Activated CD4-positive, alpha-beta T cell treated with anti-CD3 and anti-CD28 coated beads, Interleukin-2, Interleukin-4, amounts not matched to agents 100 ng/mL and 50 ng/mL, durations not matched to agents 16 hours and 8 hours (primary cell): Measurements from ENCODE around the gene MID2.
"Not testable (repeated sequence)": the region's sequence is repeated elsewhere in the genome, so short reads cannot be mapped to it uniquely, and the experiment has no call there.

Source experiments
- DNase-seq: peaks from one replicate; pipeline ENCODE4 v3.0.0-alpha.2; 2020; ENCODE audit warnings: low spot score

The MID2 gene

GRCh38 chrX:107842715-107843400 is 17.2 kb downstream of the MID2 start:
- DNase-seq, result no peak

GRCh38 chrX:107845625-107846024 is 20.0 kb downstream of the MID2 start:
- DNase-seq, result no peak

- DNase-seq, result no peak
Measured at GRCh38 chrX:107848591-107848990, 22.9 kb downstream of the MID2 start.

- no peak for DNase-seq
Measured at GRCh38 chrX:107849747-107850421, 24.2 kb downstream of the MID2 start.

GRCh38 chrX:107850422-107850765 is 24.7 kb downstream of the MID2 start:
- no peak for DNase-seq

- DNase-seq, result no peak
Measured at GRCh38 chrX:107851215-107851614, 25.5 kb downstream of the MID2 start.

GRCh38 chrX:107851665-107852064 is 26.0 kb downstream of the MID2 start:
- not testable (repeated sequence) for DNase-seq

GRCh38 chrX:107856289-107856688 is 30.6 kb downstream of the MID2 start:
- no peak for DNase-seq

- DNase-seq, result not testable (repeated sequence)
Measured at GRCh38 chrX:107857041-107857440, 31.4 kb downstream of the MID2 start.

GRCh38 chrX:107857837-107858236 is 32.2 kb downstream of the MID2 start:
- DNase-seq, result no peak

- DNase-seq, result no peak
Measured at GRCh38 chrX:107861056-107861455, 35.4 kb downstream of the MID2 start.

GRCh38 chrX:107871136-107871535 is 45.5 kb downstream of the MID2 start:
- DNase-seq, result no peak

GRCh38 chrX:107878106-107878505 is 52.4 kb downstream of the MID2 start:
- no peak for DNase-seq

GRCh38 chrX:107880054-107880610 is 54.5 kb downstream of the MID2 start:
- no peak for DNase-seq

GRCh38 chrX:107894038-107894437 is 68.4 kb downstream of the MID2 start:
- DNase-seq, result peak; percentile 65

GRCh38 chrX:107902721-107903120 is 77.1 kb downstream of the MID2 start:
- DNase-seq, result no peak

GRCh38 chrX:107905366-107905765 is 79.7 kb downstream of the MID2 start:
- DNase-seq, result no peak

- no peak for DNase-seq
Measured at GRCh38 chrX:107924136-107924746, 98.6 kb downstream of the MID2 start.

GRCh38 chrX:107934262-107934661 is 108.6 kb downstream of the MID2 start:
- DNase-seq, result no peak

GRCh38 chrX:107935200-107935599 is 109.5 kb downstream of the MID2 start:
- DNase-seq, result no peak

- DNase-seq, result no peak
Measured at GRCh38 chrX:107935664-107936433, 110.2 kb downstream of the MID2 start.

GRCh38 chrX:107936434-107936730 is 110.7 kb downstream of the MID2 start:
- DNase-seq, result no peak

- DNase-seq, result no peak
Measured at GRCh38 chrX:107940095-107940494, 114.4 kb downstream of the MID2 start.
